ENCODE measurements around the gene ABCC6.
A peak's percentile ranks its signal among the peaks of the same experiment; 100 is the strongest.
"Not testable (repeated sequence)": the region's sequence is repeated elsewhere in the genome, so short reads cannot be mapped to it uniquely, and the experiment has no call there.

The ABCC6 gene

DNA sequence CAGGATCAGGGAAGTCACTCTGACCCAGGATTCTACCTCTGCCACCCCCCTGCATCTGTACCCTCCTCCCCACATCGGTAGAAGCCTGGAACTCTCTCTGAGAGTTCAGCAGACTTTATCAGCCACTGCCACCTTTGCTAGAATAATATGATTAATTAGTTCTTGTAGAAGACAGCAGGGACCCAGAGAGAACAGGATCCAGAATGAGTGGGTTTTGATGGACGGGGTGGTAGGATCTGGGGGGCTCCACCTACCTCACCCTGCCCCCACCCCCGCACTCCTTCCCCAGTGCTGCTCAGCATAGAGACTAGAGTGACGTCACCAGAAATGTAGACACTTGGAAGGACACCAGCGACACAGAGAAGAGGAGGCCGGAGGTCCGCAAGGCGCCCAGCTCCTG, 33.5 kb downstream of the ABCC6 start:
- DNase-seq = no peak

DNA sequence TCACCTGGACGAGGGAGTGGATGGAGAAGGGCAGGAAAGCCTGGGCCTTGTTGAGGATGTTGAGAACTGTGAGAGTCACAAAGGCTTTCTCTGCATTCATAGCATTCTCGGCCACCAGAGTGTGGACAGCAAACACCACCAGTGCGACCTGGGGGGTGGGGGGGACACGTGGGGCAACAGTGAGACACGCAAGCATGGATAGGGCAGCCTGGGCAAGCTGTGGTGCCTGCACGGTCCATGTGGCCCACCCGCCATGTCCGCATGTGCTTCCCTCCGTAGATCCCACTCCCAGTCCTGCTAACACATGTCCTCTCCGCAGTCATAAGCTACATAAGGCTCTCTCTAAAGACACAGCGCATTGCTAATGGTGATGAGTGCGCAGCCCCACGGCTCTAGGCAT, 34.5 kb downstream of the ABCC6 start:
- no peak for DNase-seq

DNA sequence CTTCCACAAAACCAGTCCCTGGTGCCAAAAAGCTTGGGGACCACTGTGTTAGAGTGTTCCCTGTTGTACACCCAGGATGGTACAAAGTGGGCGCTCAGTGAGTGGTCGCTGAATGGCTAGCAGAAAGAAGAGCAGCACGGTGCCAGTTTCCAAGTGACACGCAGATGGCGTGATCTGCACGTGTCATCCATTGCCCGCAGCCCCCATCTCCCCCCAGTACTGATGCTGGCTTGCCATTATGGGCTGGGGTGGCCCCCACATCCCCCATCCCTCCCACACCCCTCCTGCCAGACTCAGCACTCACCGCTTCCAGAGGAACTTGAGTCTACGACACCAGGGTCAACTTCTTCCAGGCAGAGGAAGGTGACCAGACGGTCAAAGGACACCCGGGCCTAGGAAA, 36.5 kb downstream of the ABCC6 start:
- no peak for DNase-seq

DNA sequence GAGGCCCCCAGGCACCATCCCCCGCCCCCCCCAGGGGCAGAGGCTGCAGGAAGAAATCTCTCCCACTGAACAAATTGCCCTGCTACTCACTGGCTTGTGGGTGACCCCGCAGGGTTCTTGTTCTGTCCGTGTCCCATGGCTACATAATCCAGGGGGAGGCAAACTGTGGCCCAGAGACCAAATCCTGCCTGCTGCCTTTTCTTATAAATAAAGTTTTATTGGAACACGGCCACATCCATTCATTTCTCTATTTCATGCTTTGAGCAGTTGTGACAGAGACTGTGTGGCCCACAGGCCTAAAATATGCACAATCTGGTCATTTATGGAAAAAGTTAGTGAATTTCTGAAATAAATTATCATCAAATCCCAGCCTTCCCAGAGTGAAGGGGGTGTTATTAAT, 38.2 kb downstream of the ABCC6 start:
- DNase-seq = no peak

DNA sequence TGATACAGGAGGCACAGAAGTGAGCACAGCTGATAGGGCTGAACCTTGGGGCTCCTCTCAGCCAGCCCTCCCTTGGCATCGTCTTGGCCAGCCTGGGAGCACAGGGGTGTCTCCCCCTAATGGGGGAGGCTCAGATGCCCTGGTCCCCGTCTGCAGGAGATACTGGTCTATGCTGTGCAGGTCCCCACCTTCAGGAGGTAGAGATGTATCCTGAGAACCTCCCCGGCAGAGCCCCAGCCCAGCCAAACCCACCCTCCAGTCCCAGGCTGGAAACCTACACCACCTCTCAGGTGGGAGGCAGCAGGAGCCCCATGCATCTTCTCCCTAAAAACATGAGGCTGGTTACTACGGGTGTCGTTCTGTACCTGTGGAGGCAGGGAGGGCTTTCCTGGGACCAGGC, 38.7 kb downstream of the ABCC6 start:
- no peak for DNase-seq

DNA sequence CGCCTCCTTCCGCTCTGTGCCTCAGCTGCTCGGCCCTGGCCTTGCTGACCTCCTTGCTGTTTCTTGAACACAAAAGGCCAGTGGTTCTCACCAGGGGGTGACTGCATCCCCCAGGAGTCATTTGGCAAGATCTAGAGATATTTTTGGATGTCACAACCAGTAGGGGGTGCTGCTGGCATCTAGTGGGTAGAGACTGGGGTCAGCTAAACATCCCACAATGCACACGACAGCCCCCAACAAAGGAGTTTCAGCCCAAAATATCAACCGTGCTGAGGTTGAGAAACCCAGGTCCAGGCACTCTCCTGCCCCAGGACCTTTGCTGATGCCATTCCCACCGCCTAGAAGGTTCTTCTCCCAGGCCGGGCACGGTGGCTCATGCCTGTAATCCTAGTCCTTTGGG, 39.7 kb downstream of the ABCC6 start:
- peak in 2 of 4 experiments; percentile 14 to 28 for DNase-seq

DNA sequence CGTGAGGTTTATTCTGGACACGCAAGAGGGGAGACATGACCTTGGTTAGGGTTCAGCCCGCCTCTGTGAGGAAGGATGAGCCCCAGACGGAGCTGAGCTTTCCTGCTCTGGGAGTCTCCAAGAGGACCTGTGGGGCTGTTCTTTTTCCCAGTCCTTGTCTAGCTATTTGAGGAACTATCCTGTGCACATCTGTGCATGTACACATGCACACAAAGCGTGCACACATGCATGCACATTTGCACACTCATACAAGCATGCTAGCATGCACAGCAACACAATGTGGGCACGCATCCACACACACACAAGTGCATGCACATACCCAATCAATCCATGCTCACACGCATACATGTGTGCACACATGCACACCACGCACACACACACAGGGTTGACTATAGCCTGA, 40.4 kb downstream of the ABCC6 start:
- no peak for DNase-seq

DNA sequence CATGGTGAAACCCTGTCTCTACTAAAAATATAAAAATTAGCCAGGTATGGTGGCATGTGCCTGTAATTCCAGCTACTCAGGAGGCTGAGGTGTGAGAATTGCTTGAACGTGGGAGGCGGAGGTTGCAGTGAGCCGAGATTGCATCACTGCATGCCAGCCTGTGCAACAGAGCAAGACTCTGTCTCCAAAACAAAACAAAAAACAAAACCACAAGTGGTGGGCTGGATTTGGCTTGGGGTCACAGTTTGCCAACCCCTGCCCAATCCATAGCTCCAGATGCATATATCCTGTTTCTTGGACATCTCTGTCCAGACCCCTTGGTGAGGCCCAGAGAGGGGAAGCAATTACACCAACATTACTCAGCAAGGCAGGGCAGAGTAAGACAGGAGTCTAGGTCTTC, 41.5 kb downstream of the ABCC6 start:
- DNase-seq = peak in 1 of 4 experiments; percentile 7

DNA sequence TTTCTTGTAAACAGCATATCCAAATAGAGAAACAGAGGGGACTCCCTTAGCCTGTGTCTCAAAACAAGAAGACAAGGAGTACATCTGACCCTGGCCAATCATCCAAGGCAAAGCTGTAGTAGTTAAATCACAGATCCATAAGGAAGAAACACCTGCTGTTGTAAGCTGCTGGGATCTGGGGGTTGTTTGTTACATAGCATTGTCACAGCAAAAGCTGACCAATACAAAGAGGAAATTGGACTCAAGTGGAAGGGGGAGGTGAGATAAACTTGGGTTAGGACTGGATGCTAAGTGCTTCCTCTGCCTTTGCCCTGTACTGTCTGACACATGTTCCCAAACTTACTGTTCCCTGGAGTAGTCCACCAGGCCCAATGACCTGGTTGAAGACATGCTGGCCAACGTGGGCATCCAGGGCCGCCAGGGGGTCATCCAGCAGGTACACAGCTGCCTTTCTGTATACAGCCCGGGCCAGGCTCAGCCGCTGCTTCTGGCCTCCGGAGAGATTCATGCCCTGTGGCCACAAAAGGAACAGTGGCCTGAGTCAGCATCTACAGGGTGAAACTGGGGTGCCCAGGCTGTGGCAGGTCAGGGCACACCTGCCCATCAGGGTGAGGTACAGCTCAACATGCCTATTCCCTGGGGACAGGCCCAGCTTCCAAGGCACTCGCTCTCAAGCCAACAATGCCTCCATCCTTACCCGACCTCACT, 44.7 kb downstream of the ABCC6 start:
- no peak for DNase-seq

DNA sequence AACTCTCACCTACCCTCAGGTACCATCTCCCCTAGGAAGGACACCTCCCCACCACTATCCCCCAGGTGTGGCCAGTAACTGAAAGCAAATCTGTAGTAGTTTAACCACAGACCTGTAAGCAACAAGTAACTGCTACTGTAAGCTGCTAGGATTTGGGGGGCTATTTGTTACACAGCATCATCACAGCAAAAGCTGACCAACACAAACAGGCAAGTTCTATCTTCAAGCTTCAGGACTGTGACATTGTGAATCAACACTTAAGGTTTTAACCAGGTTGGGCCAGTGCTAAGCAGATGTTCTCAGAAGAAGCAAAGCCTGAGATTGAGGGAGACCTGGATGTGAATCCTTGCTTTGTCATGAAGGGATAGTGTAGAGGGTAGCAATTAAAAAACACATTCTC, 47.0 kb downstream of the ABCC6 start:
- no peak for DNase-seq

DNA sequence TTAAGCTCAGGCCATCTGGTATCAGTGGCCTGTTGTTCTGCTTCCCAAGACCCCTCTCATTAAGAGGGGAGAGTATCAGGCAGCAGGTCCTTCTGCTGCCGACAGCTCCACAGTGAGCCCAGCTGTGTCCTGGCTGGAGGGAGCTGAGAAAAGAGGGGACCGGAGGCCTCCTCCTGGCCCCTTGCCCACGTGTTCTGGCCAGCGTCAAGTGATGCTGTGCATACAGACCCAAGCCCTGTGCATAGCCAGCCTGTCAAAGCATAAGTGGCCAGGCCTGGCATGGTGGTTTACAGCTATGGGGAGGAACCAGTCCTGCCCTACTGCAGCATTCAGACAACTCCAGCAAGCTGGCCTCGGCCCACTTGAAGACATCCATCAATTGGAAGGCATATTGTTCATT, 48.0 kb downstream of the ABCC6 start:
- no peak for DNase-seq

DNA sequence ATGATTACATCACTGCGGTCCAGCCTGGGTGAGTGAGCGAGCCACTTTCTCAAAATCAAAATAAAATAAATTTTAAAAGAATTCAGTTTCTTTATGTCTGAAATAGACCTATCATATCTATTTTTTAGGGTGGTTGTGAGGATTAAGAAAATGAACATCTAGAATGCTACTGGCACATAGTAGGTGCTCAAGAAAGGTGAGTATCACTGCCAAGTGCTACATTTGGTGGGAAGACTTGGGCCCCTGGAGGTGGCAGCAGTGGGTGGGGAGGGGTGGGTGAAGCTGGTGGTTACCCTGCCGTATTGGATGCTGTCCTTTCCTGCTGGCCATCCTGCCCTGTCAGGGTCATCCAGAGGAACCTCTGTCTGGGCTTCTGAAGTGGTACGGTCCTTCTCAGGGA, 50.3 kb downstream of the ABCC6 start:
- DNase-seq = no peak

DNA sequence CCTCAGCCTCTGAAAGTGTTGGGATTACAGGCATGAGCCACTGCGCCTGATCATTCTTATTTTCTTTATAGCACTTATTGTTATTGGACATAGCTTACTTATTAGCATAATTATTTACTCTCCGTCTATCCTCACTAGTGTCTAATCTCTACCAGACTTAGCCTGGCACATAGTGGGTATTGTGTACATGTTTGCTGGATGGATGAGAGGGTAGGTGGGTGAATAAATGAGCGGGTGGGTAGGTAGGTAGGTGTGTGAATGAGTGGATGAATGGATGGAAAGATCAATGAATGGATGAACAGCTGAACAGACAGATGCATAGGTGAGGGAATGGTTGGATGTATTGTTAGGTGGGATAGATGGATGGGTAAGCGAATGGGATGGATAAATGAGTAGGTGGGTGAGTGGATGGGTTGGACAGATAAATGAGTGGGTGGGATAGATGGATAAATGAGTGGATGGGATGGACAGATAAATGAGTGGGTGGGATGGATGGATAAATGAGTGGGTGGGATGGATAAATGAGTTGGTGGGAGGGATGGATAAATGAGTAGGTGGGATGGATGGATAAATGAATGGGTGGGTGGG, 51.9 kb downstream of the ABCC6 start:
- DNase-seq = peak in 1 of 4 experiments; percentile 24

DNA sequence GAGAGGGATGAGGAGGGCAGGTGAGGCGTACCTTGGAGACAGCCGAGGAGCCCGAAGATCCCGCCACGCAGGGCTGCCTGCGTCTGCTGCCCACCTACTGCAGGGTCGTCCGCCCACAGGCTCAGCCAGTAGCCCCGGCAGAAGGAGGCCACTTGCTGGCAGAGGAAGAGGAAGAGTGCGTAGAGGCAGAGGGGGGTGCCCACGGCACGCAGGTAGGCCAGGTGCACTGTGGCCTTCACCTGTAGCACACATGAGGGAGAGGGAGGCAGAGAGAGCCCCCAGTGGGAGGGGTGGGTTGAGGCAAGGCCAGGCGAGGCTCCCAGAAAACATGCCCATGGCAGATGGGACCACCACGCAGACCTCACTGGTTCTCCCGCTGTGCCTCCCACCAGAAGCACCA, 53.7 kb downstream of the ABCC6 start:
- no peak for DNase-seq

DNA sequence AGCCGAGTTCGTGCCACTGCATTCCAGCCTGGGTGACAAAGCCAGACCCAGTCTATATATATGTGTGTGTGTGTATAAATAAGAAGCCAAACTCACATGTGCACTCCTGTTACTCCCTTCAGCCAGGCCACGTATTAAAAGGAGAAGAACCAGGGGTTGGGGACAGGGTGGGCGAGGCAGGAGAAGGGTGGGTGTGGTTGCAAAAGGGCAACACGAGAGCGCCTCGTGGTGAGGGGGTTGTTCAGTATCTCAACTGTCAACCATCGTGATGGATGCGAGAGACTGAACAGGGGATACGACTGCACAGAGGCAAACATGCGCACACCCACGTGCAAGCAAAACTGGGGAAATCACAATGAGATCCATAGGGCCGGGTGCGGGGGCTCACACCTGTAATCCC, 54.9 kb downstream of the ABCC6 start:
- no peak for DNase-seq

DNA sequence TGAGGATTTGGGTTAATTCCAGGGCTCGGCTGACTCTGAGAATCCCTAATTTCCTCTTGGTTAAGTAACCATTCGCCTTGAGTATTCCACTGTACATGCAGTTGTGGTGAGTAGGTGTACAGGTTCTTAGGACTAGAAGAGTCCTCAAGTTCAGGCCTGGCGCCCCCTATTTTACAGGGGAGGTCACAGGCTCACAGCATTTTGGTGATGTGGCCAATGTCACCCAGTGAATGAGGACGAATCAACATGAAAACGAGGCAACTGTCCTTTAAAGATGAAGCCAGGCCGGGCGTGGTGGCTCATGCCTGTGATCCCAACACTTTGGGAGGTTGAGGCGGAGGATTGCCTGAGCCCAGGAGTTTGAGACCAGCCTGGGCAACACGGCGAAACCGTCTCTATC, 55.4 kb downstream of the ABCC6 start:
- no peak for DNase-seq

DNA sequence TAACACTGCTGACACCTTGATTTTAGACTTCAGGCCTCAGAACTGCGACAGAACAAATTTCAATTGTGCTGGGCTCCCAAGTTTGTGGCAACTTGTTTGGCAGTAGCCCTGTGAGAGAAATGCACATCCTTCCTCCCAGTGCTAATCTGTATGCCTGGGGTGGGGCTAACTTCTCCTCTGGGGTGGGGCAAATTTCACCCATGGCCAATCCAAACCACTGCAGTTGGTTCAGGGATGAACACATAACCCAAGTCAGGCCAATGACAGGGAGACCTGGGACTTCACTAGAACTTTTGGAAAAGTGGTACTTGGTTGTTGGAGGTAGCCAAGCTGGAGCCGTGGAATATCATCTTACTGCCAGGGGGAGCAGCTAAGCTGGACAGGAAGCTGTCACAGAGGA, 56.3 kb downstream of the ABCC6 start:
- no peak for DNase-seq

DNA sequence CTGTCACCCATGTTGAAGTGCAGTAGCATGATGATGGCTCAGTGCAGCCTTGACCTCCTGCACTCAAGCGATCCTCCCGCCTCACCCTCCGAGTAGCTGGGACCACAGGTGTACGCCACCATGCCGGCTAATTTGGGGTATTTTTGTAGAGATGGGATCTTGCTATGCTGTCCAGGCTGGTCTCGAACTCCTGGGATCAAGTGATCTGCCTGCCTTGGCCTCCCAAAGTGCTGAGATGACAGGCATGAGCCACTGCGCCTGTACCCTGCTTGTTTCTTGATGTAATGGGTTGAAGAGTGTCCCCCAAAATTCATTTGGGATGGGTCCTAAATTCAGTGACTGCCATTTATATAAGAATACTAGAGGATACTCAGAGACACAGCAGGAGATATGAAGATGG, 57.2 kb downstream of the ABCC6 start:
- DNase-seq = no peak

DNA sequence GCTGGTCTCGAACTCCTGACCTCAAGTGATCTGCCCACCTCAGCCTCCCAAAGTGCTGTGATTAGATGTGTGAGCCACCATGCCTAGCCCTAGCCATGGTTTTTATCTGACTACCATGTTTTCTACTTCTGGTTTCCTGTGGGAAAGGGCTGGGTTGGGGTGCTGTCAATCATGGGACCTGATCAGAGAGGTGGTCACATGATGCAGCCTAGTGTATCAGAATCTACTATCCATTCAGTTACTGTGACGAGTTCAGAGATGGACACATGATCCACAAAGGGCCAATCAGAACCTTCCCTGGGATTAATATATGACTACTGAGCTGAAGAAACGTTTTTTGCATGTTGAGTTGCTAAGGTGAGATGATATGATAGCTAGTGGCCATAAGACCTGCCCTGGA, 59.1 kb downstream of the ABCC6 start:
- DNase-seq = no peak

DNA sequence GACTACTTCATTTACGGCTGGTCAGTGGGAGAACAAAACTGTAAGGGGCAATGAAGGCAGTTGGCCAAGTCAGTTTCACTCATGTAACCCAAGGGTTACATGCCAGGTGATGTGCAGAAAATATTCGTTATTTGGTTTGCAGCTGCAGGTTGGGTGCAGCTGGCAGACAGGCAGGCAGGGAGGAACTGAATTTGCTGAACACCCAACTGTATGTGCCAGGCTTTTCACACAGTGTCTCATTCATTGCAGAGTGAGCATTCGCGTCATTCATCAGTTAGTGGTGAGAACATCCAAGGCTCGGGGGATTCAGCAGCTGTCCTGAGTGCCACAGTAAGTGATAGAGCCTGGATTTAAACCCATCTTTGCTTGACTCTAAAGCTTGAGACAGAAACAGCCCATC, 59.7 kb downstream of the ABCC6 start:
- no peak for DNase-seq

DNA sequence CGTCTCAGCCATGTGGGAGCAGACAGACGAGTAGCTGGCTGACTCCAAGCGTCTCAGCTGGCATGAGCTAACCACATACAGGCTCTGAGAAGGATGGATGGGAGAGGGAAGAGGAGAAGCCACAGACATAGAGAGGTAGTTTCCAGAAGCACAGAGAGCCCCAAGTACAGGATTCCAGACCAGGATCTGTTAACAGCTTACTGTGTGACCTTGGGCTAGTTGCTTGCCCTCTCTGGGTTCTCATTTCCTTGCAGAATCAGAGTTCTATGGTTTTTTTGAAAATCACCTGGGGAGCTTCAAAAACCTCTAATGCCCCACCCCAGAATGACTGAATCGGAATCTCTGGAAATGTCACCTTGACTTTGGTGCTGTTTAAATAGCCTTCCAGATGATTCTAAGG, 60.2 kb downstream of the ABCC6 start:
- no peak for DNase-seq

DNA sequence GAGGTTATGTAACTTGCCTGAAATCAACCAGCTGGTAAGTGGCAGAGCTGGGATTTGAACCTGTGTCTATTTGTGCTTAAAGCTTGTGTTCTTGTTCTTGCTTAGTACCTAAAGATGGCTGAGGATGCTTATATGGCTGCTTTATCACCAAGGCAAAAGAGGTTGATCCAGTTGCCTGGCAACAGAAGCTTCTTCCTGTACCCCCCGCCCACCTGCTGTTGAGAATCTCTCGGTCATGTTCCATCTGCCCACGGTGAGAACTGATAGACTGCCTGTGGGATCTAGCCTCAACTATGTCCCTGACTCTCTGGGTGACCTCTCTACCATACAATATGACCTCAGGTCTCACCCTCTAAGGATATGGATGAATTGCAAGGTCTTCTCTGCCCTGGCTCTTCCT, 60.7 kb downstream of the ABCC6 start:
- DNase-seq = peak in 2 of 4 experiments; percentile 34 to 44

DNA sequence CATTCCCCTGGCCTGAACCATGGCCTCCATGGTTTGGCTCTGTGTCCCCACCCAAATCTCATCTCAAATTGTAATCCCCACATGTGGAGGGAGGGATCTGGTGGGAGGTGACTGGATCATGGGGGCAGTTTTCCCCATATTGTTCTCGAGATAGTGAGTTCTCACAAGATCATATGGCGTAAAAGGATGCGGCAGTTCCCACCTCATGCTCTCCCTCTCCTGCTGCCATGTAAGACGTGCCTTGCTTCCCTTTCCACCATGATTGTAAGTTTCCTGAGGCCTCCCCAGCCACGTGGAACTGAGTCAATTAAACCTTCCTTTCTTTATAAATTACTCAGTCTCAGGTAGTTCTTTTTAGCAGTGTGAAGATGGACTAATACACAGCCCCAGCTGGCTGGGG, 61.5 kb downstream of the ABCC6 start:
- not testable (repeated sequence) for DNase-seq

DNA sequence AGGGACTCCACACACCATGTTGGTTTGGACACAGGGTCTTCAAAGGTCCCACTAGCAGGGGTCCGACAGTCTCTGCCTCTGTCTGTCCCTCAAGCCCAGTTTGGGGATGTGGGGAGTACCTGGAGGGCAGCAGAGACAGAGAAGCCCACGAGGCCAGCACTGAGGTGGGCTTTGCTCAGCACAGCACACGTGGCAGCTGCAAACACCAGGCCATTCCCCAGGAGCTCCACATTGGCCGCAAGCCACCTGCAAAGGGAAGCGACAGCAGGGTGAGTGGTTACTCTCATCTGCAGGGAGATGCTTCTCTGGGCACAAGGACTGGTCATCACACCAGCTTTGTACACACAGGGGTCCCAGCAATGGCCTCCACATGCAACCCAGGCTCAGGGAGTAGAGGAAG, 62.0 kb downstream of the ABCC6 start:
- no peak for DNase-seq

DNA sequence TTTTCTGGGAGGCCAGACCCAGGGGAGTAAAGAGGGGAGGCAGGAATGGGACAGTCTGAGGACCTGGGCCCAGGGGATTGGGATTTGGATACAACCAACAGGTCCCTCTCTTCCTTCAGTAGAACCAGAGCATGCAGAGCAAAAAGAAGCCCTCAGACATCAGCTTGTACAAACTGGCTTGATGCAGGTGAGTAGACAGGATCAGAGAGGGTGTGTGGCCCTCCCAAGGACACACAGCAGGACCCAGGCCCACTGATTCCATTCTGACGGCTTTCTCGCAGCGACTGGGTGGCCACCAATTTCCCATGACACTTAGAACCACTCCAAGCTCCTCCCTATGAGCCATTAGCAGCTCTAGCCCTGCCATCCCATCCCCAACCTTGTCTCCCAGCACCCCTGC, 63.6 kb downstream of the ABCC6 start:
- no peak for DNase-seq

All from suppressor macrophage (primary cell).